HepG2 (cell line): Measurements from ENCODE around the gene SYNGR2.

ENCODE experiments used
- FOXM1 ChIP-seq: sonication (generic); formaldehyde crosslinking; IDR thresholded peaks from 2 replicates; pipeline ENCODE4 v1.5.0; 2020; ENCODE audit warnings: missing genetic modification reagents
- GABPA ChIP-seq, 2 experiments: IDR thresholded peaks; 2 replicates each; pipeline ENCODE4 v1.6.1; 2011 to 2016; ENCODE audit warnings: low read depth in 2 of 2, low read length in 1 of 2, missing biosample characterization in 1 of 2, missing genetic modification characterization in 1 of 2
- ZNF766 ChIP-seq: sonication (generic); formaldehyde crosslinking; IDR thresholded peaks from 2 replicates; pipeline ENCODE4 v1.5.0; 2020; ENCODE audit warnings: missing genetic modification reagents, borderline replicate concordance
- TF ChIP-seq, protein P1 (sequence below): sonication (generic); formaldehyde crosslinking; IDR thresholded peaks from 2 replicates; pipeline ENCODE4 v1.5.0; 2020; ENCODE audit warnings: mild to moderate bottlenecking, missing genetic modification reagents, moderate library complexity
- TF ChIP-seq, protein P2 (sequence below): sonication (generic); formaldehyde crosslinking; IDR thresholded peaks from 2 replicates; pipeline ENCODE4 v1.8.1; 2023; ENCODE audit warnings: missing genetic modification reagents, inconsistent platforms, borderline replicate concordance

DNA sequence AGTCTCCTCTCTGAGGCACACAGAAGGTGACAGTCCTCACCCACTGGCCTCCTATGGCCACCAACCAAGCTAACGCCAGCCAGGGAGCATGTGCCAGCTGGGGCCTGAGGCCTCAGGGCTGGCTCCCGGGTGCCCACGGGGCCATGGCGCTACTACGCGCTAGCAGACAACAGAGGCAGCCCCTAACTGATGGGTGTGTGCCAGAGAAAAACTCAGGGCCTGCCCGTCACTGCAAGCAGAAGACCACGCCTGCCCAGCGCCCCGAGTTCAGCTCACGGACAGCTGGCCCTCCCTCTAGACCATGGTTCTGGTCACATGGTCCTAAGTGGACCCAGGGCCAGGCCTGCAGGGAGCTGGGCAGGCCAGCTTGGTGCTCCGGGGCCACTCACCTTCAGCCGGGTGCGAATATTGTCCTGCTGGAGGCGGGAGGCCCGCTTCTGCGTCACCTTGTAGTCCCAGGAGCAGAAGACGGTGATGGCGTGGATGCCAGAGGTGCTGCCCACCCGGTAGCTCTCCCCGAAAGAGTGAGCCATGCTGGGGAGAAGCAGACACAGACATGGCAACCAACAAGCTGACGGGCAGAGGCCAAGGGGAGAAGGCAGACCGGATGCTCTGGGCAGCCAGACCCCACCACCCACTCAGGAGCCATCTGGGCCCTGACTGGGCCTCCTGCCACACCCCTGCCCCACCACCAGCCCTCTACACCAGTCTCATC is 46.0 kb upstream of the SYNGR2 start:
- TF ChIP-seq, protein P1, sequence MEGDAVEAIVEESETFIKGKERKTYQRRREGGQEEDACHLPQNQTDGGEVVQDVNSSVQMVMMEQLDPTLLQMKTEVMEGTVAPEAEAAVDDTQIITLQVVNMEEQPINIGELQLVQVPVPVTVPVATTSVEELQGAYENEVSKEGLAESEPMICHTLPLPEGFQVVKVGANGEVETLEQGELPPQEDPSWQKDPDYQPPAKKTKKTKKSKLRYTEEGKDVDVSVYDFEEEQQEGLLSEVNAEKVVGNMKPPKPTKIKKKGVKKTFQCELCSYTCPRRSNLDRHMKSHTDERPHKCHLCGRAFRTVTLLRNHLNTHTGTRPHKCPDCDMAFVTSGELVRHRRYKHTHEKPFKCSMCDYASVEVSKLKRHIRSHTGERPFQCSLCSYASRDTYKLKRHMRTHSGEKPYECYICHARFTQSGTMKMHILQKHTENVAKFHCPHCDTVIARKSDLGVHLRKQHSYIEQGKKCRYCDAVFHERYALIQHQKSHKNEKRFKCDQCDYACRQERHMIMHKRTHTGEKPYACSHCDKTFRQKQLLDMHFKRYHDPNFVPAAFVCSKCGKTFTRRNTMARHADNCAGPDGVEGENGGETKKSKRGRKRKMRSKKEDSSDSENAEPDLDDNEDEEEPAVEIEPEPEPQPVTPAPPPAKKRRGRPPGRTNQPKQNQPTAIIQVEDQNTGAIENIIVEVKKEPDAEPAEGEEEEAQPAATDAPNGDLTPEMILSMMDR = no peak
- TF ChIP-seq ZNF766 (no peak), GABPA (IDR thresholded peaks at IDR 0.05; ENCODE audit: low read depth, low read length) (no peak), GABPA (CRISPR knock-in tag; IDR thresholded peaks at IDR 0.05; ENCODE audit: low read depth) (no peak), FOXM1 (CRISPR knock-in tag) (no peak)
- TF ChIP-seq, protein P2, sequence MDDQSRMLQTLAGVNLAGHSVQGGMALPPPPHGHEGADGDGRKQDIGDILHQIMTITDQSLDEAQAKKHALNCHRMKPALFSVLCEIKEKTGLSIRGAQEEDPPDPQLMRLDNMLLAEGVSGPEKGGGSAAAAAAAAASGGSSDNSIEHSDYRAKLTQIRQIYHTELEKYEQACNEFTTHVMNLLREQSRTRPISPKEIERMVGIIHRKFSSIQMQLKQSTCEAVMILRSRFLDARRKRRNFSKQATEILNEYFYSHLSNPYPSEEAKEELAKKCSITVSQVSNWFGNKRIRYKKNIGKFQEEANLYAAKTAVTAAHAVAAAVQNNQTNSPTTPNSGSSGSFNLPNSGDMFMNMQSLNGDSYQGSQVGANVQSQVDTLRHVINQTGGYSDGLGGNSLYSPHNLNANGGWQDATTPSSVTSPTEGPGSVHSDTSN (CRISPR knock-in tag) = no peak
